Left kidney (tissue), 2 donors: ENCODE data around the gene UFSP1. TPM values are rescaled to one million over a fixed set of nuclear protein-coding genes. Genes with fewer than 3 reads are reported as not detected.

Source experiments
- DNase-seq: peaks from one replicate; pipeline ENCODE4 v3.0.0-alpha.2; 2013
- polyA plus RNA-seq: library from polyadenylated mRNA; unstranded; fragments of 120-200 nt; gene quantifications from one replicate; pipeline ENCODE4 v1.2.1, GENCODE V29; 2013; ENCODE audit not compliant: insufficient read length

Gene UFSP1
- polyA plus RNA-seq, 1 donor: 1.8 TPM

DNA sequence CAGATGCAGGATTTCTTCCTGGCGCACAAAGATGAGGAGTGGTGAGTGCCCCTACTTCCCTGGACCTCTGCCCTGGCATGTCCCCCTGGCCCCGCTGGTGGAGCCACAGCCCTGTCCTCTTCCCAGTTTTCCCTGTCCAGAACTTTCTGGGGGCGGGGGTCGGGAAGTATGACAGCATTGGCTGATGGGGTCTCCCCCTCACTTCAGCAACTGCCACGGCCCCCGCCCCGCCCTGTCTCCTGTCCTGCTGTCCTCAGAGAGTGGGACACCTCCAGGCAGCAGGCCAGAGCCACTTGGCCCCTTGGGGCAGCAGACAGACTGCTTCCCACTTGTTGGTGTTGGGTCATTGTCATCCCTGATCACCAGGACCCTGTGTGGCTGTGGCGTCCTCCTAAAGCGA, 7.3 kb downstream of the UFSP1 start:
- no peak for DNase-seq

DNA sequence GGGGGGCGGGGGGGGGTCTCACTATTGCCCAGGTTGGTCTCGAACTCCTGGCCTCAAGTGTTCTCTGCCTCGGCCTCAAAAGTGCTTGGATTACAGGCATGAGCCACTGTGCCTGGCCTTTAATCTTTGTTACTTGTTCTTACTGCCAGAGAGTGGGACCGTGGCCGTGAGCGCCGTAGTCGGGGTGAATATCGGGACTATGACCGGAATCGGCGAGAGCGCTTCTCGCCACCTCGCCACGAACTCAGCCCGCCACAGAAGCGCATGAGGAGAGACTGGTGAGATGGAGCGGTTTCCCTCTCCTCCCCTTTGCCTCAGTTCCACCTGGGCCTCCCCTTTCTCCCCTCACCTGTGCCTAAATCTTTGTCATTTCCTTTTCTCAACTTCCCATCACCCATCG, 8.4 kb downstream of the UFSP1 start:
- no peak for DNase-seq

DNA sequence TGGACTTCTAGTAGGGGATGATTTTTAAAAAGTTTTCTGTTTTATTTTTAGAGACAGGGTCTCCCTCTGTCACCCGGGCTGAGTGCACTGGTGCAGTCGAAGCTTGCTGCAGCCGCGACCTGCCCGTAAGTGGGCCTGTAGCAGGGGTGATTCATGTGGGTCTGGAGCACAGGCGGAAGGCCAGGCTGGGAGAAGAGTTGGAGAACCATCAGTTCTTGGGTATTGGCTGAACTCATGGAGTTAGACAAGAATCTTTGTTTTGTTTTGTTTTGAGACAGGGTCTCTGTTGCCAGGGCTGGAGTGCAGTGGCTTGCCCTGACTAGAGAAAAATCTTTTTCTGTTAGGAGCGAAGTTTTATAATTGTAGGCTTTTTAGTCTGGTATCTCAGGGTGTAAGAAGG, 8.9 kb downstream of the UFSP1 start:
- no peak for DNase-seq

DNA sequence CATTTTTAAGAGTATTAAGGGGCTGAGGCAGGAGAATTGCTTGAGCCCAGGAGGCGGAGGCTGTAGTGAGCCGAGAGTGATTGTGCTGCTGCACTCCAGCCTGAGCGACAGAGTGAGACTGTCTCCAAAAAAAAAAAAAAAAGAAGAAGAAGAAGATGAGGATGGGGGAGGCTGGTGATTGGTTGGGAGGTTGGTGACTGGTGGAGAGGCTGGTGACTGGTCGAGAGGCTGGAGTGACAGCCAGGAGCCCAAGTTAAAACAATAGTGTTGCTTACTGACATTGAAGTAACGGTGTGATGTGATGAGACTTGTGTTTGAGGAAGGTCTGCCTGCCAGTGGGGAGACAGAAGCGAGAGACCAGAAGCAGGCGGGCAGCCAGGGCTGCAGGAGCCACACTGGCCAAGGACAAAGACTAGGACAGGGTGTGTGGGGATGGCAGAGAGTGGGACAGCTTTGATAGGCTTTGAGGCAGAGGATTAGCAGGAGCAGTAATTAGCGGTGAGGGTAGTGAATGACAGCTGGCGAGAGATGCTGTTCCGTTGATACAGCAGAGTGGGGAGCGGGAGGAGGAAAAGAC, 9.7 kb downstream of the UFSP1 start:
- no peak for DNase-seq

DNA sequence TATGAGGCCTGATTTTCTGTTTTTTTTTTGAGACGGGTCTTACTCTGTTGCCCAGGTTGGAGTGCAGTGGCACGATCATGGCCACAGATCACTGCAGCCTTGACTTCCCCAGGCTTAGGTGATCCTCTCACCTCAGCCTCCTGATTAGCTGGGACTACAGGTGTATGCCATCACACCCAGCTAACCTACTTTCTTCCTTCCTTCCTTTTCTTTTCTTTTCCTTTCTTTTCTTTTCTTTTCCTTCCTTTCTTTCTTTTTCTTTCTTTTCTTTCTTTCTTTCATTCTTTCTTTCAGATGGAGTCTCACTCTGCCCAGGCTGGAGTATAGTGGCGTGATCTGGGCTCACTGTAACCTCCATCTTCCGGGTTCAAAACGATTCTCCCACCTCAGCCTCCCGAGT, 10.8 kb downstream of the UFSP1 start:
- no peak for DNase-seq

DNA sequence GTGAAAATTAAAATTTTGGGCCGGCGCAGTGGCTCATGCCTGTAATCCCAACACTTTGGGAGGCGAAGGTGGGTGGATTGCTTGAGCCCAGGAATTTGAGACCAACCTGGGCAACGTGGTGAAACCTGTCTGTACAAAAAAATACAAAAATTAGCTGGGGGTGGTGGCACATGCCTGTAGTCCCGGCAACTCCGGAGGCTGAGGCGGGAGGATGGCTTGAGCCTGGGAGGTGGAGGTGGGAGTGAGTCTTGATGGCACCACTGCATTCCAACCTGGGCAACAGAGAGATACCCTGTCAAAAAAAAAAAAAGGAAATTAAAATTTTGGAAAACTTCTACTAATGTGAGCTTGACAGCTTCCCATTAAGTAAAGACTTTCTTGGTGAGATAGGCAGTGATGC, 11.5 kb downstream of the UFSP1 start:
- DNase-seq: no peak

DNA sequence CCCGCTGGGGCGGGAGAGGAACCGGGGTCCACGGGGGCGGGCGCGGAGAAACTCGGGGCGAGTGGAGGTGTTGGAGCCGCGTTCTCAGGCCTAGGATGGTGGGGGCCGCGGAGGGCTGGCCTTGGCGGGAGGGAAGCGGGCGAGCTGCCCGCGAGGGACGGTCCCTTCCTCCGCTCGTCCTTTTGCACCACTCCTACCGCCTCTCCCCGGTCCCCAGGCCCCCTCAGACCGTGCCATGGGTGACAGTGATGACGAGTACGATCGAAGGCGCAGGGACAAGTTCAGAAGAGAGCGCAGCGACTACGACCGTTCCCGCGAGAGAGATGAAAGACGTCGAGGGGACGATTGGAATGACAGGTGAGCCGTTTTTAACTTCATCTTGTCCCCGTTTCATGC, 14.2 kb downstream of the UFSP1 start:
- no peak for DNase-seq

DNA sequence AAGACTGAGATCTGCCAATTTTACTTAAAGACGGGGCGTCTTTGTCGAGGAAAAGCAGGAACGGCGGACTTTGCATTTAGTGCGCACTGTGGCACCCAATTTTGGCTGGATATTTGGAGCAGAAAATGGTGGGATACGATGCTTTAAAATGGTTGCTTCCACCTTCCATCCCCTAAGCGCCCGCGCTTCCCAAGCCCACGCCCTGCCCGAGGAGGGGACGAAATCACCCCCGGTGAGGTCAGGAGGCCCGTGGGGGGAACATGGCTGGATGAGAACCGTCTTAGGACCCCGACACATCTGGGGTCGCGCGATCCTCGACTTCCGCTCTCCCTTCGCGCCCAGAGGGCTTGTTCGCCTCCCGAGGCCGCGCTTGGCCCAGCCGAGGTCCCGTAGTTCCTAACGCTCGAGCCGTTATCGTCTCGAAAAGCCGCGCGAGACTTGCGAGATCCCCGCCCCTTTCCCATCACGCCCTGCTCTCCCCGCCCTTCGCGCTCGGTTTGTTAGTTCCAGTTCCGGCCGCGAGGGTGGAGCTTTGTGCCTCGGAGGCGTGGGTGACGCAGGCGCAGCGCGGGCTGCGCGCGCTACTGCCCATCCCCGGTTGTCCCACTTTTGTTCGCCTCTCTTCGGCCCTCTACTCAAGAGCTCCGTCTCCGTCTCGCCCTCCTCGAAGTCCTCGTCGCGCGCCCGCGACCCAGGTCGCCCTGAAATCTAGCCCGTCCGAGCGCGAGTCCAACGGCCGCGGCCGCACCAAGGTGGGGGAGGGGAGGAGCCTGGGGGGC, 14.7 kb downstream of the UFSP1 start, which contains the start of gene SRRT:
Gene SRRT (plus strand): TSS at position 527 of the 779 bp plus-strand sequence. CDS start 488 bp downstream, outside the sequence.
- DNase-seq: peak; percentile 99

DNA sequence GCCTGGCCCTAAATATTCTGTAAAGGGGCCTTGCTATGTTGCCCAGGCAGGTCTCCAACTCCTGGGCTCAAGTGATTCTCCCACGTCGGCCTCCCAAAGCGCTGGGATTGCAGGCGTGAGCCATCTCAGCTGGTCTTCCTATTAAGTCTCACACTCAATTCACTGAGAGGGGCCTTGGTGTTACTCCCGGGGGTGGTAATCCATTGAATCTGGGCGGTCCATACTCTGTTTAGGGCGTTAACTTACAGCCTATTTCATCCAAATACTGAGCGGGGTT, 15.3 kb downstream of the UFSP1 start:
- no peak for DNase-seq

DNA sequence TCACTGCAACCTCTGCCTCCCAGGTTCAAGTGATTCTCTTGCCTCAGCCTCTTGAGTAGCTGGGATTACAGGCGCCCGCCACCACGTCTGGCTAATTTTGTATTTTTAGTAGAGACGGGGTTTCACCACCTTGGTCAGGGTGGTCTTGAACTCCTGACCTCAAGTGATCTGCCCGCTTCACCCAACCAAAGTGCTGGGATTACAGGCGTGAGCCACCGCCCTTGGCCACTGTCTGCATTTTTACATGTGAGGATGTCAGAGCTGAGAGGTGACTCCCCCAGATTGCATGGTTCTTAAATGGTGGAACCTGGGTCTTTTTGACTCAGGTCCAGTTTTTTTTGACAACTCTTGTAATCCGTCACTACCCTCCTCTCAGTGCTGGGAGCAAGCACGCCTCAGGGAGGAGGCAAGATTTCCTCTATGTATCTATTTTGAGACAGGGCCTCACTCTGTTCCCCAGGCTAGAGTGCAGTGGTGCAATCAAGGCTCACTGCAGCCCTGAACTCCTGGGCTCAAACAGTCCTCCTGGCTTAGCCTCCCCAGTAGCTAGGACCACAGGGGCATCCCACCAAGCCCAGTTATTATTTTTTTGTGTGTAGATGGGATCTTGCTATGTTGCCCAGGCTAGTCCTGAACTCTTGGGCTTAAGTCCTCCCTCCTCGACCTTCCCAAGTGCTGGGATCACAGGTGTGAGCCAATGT, 15.8 kb downstream of the UFSP1 start:
- no peak for DNase-seq

DNA sequence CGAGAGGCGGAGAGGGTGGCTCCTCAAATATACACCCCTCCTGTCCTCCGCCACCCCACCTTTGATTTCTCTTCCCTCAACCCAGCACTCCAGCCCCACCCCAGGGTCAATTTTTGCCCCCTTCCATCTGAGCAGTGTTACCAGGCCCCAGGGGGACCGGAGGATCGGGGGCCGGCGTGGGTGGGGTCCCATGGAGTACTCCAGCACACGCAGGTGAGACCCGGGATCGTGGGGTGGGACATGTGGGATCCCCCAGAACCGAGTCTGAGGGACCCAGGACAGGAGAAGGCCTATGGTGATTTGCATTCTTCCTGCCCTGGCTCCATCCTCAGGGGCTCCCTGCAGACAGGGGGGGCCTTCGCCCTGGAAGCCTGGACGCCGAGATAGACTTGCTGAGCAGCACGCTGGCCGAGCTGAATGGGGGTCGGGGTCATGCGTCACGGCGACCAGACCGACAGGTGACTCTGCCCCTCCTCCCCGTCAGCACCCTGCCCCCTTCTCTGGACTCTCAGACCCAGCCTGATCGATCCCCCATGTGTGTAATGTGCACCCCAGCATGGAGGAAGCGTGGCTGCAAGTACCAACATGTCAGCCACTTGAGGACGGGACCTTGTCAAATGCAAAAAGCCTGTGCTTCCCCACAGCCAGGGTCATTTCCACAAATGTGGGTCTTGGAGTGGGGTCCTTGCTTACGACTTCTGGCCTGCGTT, 21.6 kb downstream of the UFSP1 start:
- DNase-seq: no peak

DNA sequence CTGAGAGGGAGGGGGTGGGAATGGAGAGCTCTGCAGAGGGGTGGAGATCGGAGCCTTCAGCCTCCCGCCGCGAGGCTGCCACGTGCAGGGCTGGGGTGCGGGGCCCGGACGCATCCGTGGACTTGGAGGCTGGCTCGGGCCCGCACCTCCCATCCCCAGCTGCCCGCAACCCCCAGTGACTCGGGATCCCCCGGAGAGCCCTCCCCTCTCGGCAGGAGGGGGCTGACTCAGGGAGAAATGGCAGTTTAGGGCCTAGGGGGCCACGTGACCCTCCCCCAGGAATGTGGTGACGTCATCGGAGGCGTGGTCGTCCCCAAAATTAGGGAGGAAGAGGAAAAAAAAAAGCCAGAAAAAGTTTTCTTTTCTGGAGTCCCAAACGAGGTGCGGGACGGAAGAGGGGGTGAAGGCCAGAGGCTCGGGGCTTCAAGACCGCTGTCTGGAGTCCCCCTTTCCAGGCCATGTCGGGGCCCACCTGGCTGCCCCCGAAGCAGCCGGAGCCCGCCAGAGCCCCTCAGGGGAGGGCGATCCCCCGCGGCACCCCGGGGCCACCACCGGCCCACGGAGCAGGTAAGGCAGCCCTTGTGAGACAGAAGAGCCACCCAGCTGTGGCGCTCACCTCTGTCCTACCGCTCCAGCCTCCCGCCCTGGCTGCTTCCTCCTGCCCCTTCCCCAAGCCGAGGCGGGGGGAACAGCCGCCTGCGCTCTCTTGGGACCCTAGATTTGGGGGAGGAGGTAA, 22.3 kb downstream of the UFSP1 start, which contains the start of gene TRIP6:
Gene TRIP6 (plus strand): TSS at position 348 of the 736 bp plus-strand sequence. CDS start 111 bp downstream, at position 459.
- DNase-seq: peak; percentile 93

DNA sequence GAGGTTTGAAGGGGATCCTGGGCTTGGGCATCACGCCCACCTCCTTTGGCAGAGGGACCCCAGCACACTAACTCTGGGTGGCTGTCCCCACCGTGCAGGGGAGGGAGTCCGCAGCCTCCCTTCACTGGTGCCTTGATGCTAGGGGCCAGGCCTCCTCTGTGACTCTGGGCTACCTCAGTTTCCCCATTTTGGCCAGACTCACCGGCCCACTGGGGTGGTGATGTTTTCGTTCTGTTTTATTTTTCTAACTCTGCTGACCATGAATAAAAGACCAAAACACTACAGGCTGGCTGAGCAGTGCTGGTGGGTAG, 22.8 kb downstream of the UFSP1 start:
- no peak for DNase-seq

DNA sequence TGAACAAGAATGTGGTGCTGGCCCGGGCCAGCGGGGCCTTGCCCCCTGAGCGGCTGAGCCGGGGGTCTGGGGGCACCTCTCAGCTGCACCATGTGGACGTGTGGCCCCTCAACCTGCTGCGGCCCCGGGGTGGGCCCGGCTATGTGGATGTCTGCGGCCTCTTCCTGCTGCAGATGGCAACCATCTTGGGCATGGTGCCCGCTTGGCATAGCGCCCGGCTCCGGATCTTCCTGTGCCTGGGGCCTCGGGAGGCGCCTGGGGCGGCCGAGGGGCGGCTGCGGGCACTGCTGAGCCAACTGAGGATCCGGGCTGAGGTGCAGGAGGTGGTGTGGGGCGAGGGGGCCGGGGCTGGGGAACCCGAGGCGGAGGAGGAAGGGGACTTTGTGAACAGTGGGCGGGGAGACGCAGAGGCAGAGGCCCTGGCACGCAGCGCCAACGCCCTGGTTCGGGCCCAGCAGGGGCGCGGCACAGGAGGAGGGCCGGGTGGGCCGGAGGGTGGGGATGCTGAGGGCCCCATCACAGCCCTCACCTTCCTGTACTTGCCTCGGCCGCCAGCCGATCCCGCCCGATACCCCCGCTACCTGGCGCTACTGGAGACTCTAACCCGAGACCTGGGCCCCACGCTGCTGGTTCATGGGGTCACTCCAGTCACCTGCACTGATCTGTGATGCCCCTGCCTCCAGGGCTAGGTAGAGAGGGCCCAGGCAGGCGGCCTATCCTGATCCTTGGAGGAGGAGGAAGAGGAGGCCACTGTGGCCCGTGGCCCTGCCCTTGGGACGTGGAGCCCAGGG, 23.4 kb downstream of the UFSP1 start:
- no peak for DNase-seq

DNA sequence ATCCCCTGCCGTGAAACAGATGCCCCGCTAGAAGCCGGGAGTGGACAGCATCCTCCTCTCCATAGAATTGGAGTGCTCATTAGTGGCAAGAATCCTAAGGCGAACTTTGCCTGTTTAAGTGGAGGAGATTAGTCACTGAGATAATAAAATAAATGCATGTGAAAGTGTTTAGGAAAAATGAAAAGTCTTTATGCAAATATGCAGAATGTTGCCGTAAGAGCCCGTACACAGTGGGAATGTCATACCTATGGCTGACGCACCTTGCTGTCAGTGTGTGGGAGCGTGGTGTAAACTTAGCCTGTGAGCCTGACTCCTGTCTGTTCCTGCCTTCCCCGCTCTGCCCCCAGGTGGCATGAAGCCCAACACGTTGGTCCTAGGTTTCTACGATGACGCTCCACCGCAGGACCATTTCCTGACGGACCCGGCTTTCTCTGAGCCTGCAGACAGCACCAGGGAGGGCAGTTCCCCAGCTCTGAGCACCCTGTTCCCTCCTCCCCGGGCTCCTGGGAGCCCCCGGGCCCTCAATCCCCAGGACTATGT, 24.1 kb downstream of the UFSP1 start:
- DNase-seq: no peak

DNA sequence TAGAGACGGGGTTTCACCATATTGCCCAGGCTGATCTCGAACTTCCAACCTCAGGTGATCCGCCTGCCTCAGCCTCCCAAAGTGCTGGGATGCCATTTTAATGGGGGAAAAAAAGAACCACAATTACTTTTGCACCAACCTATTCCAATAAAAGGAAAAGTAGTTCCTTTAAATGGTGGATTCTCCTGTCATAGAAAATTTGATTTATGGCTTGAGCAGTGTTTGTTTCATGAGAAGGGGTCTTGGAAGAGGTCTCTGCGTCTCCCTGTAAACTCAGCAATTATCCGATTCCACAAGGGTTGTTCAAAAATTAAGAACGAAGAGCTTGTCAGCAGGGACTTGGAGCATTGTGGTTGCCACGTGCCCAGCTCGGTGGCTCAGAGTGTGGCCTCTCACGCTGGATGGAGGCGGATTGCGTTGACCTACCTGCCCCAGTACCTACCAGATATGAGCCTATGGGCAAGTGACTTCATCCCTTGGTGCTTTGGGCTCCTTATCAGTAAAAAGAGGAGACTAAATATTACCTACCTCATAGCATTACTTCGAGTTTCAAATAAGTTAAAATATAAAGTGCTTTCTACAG, 25.2 kb downstream of the UFSP1 start:
- no peak for DNase-seq

DNA sequence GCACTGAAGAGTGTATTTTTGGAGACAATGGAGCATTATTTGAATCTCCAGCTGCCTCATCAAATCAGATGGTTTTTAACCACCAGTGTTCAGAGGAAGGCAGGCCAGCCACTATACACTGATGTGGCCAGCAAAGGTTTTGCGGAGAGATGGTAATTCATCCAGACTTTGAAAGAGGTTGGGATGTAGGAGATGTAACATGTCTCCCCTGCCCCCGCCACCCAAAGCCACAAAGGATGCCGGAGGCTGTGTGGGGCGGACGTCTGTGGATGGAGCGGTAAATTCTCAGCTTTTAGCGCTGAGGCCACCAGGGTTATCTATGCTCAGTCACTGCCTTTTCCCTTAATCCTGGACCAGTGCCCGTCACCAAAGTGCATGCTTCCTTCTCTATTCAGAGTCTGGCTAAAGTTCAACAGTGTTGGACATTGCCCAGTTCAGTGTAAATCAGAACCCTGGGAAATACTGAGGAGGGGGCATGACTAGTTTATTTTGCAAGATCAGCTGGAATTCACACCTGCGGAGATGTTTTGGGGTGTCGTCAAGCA, 26.0 kb downstream of the UFSP1 start:
- no peak for DNase-seq

DNA sequence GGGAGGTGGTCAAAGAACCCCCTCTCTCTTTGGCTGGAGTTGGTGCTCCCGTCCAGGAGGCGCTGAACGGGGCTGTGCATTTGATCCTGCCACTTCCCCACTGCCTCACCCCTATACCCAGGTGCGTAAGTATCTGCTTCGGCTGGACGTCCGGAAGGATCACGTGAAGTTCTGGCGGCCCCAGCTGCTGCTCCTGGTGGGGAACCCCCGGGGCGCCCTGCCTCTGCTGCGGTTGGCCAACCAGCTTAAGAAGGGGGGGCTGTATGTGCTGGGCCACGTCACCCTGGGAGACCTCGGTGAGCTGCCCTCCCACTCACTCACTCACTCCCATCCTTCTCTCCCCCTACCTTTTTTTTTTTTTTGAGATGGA, 27.9 kb downstream of the UFSP1 start:
- DNase-seq: no peak

DNA sequence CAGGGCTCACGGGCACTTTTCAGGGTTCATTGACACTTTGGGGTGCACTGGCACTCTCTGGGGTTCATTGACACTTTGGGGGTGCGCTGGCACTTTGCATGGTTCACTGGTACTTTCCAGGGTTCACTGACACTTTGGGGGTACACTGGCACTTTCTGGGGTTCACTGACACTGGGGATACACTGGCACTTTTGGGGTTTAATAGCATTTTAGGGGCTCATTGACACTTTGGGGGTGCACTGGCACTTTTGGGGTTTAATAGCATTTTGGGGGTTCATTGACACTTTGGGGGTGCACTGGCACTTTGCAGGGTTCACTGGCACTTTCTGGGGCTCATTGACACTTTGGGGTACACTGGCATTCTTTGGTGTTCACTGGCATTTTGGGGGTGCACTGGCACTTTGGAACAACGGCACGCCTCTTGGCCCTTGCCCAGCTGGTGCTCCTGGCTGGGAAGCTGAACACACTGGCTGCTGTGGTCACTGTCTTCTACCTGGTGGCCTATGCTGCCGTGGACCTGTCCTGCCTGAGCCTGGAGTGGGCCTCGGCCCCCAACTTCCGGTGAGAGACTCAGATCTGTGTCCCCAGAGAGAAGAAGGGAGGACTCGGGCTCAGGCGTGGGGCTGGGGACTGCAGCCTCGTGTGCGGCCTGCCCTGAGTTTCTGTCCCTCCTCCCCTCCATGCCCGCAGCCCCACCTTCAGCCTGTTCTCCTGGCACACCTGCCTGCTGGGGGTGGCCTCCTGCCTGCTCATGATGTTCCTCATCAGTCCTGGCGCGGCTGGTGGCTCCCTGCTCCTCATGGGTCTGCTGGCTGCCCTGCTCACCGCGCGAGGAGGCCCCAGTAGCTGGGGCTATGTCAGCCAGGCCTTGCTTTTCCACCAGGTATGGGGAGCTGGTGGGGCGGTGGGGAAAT, 28.6 kb downstream of the UFSP1 start:
- DNase-seq: no peak
